ENCODE data around the gene CATSPERD.
"Not testable (repeated sequence)": the region's sequence is repeated elsewhere in the genome, so short reads cannot be mapped to it uniquely, and the experiment has no call there.

The CATSPERD gene

DNA sequence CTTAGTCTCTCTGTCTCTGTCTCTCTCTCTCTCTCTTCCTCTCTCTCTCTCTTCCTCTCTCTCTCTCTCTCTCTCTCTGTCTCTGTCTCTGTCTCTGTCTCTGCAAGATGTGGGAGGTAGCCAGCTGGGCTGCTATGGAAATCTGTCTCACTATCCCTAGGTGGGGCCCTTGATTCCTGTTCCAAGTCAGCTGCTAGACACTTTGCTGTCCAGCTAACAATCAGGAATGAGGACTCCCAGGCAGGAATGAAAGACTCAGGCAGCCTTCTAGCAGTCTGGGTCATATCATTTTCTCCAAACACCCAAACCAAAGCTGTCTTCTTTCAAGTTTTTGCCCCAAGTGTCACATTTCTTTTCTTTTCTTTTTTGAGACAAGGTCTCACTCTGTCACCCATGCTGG is 23.2 kb downstream of the CATSPERD start:
- no peak for DNase-seq

DNA sequence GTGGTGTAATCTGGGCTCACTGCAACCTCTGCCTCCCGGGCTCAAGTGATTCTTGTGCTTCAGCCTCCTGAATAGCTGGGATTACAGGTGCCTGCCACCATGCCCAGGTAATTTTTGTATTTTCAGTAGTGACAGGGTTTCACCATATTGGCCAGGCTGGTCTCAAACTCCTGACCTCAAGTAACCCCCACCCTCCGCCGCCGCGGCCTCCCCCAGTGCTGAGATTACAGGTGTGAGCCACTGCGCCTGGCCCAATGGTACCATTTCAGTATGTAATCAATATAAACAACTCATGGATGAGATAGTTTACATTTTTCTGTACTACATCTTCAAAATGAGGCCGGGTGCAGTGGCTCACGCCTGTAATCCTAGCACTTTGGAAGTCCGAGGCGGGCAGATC is 24.6 kb downstream of the CATSPERD start:
- DNase-seq = not testable (repeated sequence)

DNA sequence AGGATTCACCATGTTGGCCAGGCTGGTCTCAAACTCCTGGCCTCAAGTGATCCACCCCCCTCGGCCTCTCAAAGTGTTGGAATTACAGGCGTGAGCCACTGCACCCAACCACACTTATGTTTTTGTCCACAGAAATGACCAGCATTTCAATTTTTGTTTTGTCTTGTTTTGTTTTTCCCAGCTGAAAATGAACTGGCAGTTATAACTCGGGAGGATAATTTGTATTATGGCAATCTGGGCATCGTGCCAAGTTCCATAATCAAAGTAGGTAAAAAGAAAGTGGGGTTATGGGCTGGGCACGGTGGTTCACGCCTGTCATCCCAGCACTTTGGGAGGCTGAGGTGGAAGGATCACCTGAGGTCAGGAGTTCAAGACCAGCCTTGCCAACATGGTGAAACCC is 28.5 kb downstream of the CATSPERD start:
- DNase-seq = not testable (repeated sequence)

DNA sequence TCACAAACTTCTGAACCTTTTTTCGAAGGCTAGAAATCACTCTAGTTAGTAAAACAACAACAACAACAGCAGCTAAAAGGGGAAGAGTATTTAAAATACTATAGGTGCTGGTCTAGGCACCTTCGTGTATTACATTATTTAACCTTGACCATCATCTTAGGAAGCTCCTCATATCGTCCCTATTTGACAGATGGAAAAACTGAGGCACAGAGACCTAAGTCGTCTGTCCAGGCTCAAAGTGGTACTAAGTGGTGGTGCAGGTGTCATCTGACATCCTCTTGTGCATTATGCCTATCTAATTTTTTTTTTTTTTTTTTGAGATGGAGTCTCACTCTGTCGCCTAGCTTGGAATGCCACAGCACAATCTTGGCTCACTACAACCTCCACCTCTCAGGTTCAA is 29.1 kb downstream of the CATSPERD start:
- DNase-seq = no peak

DNA sequence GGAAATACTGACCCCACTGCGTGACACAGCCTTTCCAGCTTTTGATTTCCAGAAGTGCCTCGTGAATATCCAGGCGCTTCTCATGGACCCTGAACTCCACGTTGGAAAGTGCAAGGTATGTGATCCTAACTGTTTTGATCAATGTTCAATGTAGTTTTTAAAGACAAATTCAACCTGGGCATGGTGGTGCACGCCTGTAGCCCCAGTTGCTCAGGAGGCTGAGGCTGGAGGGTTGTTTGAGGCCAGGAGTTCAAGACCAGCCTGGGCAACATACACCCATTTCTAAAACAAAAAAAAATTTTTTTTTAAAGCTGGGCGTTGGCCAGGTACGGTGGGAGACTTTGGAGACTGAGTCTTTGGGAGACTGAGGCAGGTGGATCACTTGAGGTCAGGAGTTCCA is 31.3 kb downstream of the CATSPERD start:
- DNase-seq = no peak

DNA sequence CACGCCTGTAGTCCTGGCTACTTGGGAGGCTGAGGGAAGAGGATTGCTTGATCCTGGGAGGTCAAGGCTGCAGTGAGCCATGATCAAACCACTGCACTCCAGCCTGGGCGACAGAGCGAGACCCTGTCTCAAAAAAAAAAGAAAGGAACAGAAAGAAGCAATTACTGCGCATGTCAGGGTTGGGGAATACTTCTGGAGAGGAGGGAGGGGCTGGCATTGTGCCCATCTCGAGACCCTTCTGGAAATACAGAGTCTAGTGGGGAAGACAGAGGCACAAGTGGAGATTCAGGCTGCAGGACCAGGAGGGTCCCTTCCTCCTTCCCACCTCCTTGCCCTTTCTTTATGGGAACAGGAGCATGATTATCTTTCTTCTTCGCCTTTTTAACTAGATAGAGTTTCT is 33.3 kb downstream of the CATSPERD start:
- DNase-seq = no peak

DNA sequence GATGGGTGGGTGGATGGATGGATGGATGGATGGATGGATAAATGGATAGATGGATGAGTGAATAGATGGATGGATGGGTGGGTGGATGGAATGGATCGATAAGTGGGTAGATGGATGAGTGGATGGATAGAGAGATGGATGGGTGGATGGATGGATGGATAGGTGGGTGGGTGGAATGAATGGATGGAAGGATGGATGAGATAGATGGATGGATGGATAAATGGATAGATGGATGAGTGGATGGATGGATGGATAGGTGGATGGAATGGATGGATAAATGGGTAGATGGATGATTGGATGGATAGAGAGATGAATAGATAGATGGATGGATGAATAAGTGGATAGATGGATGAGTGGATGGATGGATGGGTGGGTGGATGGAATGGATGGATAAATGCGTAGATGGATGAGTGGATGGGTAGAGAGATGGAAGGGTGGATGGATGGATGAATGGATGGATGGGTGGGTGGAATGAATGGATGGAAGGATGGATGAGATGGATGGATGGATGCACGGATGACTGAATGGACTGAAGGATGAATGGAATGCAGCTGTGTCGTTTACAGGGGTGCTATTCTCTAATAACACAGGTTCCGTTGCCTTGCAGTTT is 42.3 kb downstream of the CATSPERD start:
- no peak for DNase-seq

DNA sequence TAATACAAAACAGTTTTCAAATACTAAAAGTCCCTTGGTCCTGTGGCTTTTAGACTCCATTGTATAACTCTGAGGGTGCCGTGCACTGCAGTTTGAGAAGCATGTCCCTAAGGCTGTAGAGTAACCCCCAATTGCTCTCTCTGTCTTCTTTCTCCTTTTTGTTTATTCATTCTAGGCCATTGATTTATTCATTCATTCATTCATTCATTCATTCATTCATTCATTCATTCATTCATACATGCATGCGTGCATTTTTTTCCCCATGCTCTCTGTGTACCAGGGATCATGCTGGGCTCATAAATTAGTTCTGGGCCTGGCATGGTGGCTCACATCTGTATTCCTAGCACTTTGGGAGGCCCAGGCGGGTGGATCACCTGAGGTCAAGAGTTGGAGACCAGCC is 44.8 kb downstream of the CATSPERD start:
- DNase-seq = no peak

DNA sequence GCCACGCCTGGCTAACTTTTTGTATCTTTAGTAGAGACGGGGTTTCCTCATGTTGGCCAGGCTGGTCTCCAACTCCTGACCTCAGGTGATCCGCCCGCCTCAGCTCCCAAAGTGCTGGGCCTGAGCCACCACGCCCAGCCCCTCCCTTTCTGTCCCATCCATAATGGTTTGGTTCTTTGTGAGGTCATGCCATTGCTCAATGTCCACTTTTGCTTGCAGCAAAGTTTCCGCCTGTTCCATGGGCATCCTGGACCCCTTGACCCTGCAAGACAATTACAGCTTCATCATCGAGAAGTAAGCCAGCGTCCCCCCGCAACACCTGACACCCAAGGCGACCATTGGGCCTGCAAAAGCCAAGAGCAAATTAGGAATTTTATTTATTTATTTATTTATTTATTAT is 47.5 kb downstream of the CATSPERD start:
- DNase-seq = no peak

DNA sequence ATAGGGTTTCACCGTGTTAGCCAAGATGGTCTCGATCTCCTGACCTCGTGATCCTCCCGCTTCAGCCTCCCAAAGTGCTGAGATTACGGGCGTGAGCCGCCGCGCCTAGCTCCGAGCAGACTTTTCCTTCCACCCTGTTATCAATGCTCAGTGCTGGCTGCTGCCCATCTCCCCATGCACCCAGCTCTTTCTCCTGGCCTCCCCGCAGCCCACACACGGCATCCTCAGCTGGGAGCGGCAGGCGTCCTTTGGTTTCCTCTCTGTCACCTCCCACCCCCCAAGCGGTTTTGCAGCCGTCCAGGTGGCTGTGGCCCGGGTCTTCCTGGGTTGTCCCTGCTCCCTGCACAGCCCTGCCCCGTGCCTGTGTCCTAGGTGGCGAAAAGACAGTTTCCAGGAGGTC is 52.0 kb downstream of the CATSPERD start:
- no peak for DNase-seq

DNA sequence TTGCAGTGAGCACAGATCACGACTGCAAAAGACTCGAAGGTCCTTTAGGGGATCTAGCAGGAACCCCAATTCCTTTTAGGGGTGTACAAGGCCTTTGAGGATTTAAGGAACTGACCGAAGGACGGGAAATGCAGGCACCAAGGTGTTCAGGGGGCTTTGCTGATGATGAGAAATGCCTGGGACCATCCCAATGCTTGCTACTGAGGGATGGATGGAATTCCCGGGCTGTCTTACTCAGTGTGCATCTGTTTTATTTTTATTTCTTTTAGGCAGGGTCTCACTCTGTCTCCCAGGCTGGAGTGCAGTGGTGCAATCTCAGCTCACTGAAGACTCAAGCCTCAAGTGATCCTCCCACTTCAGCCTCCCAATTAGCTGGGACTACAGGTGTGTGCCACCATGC is 52.8 kb downstream of the CATSPERD start:
- DNase-seq = no peak

DNA sequence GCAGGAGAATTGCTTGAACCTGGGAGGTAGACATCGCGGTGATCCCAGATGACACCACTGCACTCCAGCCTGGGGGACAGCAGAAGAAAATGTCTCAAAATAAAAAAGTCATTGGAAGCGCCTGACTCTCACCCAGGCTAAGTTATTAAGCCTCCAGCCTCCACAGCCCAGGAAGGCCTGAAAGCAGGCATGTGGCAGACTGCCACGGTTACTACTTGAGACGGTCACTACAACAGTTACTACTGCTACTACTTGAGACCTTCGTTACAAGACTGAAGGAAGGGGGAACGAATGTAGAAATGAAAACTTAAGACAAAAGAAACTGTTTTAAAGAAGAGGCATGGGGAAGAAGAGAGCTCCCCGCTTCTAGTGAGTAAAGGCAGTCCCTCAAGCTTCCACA is 54.5 kb downstream of the CATSPERD start:
- DNase-seq = no peak

DNA sequence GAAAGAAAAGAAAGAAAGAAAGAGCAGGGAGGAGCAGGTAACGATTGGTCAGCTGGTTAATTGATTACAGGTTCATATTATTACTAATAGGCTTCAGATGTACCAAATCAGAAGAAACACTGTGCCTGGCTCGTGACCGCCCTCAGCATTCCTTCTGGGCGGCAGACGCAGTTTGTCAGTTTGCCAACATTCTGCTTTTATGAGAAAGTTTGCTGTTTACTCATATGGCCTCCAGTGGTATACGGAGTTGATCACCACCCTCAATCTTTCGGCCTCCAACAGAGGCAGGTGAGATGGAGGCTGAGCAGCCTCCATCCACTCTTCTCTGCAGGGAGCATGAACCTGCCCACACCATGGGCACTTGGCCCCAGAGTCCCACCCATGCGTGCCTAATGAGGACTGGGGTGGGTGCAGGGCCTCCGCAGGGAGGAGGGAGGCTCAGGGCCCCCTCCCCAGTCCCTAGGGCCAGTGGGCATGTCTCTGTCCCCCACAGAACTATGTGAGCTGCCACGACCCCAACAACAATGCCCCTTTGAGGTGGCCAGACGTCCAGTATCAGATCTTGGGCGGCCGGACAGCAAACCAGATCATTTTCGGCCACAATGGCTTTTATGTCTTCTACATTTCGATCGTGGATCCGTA is 55.4 kb downstream of the CATSPERD start:
- no peak for DNase-seq

DNA sequence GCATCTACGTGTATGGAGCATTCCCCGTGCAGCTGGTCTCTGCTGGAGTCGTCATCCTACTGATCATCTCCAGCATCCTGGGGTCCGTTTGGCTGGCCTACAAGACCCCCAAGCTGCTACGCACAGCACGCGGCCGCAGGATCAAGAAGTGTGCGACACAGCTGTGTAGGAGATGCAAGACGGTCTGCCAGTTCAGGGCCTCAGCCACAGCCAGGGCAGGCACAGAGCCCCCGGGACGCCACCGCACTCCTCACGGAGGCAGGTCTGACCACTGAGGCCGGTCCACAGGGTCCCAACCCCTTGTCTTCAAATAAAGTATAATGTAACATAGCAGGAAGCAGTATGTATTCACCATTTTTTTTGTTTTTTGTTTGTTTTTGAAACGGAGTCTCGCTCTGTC is 58.0 kb downstream of the CATSPERD start:
- DNase-seq = no peak

DNA sequence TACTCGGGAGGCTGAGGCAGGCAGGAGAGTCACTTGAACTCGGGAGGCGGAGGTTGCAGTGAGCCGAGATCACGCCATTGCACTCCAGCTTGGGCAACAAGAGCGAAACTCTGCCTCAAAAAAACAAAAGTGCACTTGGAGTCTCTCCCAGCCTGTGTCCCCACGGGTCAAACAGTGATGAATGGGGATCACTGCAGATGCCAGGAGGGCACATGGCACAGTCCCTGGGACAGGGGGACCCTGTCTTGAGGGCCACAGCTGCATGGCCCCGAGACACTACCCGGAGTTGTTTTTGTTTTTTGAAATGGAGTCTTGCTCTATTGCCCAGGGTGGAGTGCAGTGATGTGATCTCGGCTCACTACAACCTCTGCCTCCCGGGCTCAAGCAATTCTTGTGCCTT is 60.5 kb downstream of the CATSPERD start:
- DNase-seq = not testable (repeated sequence)

DNA sequence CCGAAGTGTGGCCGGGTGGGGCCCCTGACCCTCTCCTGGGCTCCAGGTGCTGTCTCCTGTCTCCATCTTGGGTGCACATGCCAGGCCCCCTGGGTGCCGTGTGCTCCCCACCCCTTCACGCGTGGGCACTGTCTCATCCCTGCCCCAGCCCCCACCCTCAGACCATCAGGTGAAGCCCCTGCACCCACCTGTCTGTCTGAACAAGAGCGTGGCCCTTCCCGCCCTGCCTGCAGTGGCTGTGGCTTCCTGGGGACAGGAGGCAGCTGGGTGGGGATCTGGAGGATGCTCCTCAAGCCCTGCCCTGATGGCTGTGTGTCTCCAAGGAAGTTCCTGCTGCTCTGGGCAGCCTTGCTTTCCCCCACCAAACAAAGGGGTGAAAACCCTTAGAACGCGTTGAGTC is 61.9 kb downstream of the CATSPERD start:
- no peak for DNase-seq

DNA sequence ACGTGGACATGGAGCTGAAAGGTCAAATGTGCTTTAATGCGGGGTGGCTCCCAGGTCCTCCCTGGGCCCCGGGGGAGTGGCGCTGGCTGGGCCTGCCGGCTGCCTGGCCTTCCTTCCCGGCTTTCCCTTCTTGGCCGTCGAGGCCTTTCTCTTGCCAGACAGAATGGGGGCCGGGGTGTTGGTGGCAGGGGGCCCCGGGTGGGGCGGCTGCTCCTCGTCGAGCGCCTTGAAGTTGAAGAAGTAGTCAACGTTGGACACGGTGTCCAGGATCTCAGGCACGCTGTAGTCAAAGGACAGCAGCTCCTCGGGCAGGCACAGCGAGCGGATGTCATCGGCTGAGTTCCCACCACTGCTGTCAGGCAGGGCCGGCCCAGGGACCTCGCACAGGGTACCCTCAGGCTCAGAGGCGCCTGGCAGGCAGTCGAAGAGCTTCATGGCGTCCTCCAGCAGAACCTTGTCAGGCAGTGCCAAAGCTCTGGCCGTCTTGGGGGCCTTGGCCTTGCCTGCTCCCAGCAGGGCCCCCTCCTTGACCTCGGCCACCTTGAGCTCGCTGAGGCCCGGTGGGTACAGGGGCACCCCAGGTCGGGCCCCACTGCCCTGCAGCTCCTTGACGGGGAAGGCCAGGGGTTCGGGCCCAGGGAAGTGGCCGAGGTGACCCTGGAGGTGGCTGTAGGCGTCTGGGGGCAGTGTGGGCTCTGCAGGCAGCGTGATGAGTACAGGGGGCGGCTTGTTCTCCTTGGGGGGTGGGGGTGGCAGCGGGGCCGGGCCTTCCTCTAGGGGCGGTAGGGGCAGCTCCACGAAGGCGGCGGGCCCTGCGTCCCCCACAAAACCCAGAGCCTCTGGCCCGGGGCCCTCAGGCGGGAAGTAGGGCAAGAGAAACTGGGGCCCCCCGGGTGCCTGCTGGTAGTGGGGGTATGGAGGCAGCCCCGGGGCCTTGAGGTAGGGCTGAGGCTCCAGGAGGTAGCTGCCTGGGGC is 62.8 kb downstream of the CATSPERD start:
- DNase-seq = no peak

DNA sequence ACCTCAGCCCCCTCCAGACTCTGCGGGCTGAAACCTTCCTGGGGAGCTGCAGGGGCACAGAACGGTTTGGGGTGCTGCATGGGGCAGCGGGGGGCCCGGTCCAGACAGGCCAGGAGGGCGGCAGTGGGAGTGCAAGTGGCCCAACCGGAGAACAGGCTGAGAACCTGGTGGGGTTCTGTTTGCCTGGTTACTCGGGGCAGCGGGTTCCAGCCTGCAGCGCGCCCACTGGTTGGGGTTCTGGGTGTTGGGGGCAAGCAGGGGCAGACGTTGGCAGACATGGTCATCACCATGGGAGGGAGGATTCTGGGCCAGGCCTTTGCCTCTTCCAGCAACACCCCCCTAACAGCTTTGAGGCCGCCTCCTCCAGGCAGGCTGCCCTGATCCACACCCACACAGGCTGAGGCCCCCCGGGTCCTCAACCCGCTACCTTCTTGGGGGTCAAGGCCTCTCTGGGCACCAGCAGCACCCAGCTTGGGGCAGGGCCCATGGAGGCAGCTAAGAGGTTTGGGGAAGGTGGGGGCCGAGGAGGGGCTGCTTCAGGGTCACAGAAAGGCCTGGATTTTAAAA is 64.2 kb downstream of the CATSPERD start, which contains the start of gene PRR22:
Gene PRR22, minus strand, starts transcription at position 166 of the 567 bp plus-strand sequence. Its CDS starts 86 bp downstream, at position 80.
- DNase-seq = no peak

DNA sequence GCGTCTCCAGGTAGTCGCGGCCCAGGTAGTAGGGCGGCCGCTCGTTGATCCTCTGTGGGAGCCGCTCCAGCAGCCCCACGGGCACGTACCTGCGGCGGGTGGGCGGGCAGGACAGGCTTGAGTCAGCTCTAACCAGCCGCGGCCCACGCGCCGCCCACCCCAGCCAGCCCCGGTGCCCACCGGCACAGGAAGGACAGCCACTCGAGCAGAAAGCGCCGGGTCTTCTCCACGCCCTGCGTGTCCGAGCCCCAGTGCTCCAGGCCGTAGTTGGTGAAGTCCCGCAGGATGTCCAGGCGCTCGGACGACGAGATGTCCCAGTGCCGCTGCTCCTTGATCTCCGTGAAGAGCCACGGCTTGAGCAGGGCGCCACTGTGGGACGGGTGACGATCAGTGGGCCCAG is 65.0 kb downstream of the CATSPERD start:
- DNase-seq = no peak

DNA sequence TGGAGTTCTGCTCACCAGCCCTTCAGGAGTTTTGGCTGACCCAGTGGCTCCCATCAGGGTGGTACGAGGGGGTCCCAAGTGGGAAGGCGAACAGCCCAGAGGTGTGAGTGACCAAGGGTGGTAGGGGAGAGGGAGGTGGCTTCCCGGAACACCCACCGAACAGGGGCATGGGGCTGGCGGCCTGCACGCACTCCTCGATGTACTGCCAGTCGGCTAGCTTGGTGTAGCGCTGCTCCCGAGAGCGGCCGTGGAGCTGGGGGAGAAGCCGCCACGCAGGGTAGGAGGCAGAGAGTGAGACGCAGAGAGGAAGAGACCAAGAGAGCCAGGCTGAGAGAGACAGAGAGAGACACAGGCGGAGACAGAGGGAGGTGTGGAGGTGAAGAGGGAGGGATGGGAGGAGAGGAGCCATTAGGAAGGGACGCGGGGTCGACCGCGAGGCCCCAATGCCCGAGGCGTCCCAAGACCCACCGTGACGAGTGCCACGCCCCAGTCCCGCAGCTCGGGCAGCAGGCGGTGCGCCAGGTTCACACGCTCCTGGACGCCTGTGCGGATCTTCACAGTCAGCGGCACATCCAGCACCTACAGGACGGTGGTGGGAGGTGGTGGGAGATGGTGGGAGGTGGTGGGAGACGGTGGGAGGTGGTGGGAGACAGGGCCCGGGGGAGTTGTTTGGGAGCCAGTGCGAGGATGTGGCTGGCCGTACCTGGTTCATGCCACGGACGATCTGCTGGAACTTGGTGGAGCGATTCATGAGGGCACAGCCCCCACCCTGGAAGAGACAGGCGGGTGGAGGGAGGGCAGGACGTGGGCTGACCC is 66.4 kb downstream of the CATSPERD start:
- no peak for DNase-seq

DNA sequence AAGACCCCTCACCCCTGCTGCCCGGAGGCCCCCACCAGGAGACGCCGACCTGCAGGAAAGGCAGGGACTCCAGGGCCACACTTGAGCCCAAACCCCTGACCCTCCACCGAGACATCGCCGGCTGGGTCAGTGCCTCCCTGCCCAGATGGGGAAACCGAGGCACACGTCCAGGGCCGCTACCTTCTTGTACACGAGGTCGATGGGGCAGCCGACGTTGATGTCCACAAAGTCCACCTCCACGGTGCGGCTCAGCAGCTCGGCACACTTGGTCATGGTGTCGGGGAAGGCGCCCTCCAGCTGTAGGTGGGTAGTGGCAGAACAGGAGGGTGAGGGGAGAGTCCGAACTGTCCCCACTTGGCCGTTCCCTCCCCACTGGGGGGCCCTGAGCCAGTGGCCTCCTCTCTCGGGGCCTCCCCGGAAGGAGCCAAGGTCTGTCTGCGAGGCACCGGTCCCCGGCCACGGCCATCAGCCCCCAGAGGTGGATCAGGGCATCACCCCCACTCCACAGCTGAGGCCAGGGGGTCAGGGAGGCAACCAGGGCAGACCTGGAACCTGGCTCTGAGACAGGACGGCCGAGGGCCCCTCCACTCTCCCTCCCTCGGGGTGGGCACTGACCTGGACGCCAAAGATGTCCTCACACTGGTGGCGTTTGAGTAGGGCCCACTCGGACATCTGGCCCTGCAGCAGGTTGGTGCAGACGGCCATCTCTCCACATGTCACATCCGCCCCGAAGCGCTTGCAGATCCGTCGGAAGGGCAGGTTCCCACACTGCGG is 67.2 kb downstream of the CATSPERD start:
- DNase-seq = no peak

DNA sequence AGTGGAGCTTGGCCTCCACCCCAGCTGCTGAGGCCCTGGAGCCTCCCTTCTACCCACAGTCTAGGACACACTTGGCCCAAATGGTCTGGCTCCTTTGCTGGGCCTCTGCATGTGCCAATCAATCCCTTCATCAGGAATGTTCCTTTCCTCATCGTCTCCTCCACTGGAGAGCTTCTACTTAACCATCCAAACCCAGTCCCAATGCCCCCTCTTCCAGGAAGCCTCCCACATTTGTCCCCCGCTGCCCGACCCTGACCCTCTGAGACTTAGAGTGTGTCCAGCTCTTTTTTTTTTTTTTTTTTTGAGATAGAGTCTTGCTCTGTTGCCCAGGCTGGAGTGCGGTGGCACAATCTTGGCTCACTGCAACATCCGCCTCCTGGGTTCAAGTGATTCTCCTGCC is 68.0 kb downstream of the CATSPERD start:
- no peak for DNase-seq
